Panc1 (cell line): ENCODE measurements around the gene PINLYP.

Experiments
- POLR2AphosphoS5 ChIP-seq: IDR thresholded peaks from 2 replicates; pipeline ENCODE4 v1.6.1; 2012; ENCODE audit warnings: mild to moderate bottlenecking, low read depth, low read length, moderate library complexity
- SIN3A ChIP-seq: IDR thresholded peaks from 2 replicates; pipeline ENCODE4 v1.6.1; 2012; ENCODE audit warnings: low read depth, mild to moderate bottlenecking, low read length, moderate library complexity, borderline replicate concordance; ENCODE audit not compliant: insufficient read depth
- TF ChIP-seq, protein P1 (sequence below): fragments of 450-650 bp; IDR thresholded peaks from 2 replicates; pipeline ENCODE4 v1.5.1; 2017; ENCODE audit warnings: mild to moderate bottlenecking
- TF ChIP-seq, protein P2 (sequence below), 2 experiments: IDR thresholded peaks; 2 replicates each; pipeline ENCODE4 v1.6.1; 2011 to 2012; ENCODE audit warnings: low read depth in 2 of 2, control low read depth in 1 of 2, low read length in 1 of 2, mild to moderate bottlenecking in 1 of 2, moderate library complexity in 1 of 2; ENCODE audit not compliant: insufficient read depth in 1 of 2

DNA sequence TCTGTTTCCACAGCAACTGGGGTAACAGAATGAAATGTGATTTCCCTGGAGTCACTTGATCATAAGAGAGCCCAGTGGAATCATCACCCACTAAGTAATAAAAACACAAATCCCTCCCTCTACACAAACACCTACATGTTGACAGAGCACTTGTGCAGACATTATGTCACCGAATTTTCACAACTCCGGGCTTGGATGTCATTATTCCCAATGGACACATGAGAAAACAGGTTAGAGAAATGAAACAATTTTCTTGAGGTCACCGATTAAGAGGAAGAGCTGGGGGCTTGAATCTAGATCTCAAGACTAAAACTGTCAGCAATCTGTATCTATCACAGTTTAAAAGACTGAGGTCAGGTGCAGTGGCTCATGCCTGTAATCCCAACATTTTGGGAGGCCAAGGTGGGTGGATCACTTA, 3.4 kb upstream of the PINLYP start:
- TF ChIP-seq, protein P1, sequence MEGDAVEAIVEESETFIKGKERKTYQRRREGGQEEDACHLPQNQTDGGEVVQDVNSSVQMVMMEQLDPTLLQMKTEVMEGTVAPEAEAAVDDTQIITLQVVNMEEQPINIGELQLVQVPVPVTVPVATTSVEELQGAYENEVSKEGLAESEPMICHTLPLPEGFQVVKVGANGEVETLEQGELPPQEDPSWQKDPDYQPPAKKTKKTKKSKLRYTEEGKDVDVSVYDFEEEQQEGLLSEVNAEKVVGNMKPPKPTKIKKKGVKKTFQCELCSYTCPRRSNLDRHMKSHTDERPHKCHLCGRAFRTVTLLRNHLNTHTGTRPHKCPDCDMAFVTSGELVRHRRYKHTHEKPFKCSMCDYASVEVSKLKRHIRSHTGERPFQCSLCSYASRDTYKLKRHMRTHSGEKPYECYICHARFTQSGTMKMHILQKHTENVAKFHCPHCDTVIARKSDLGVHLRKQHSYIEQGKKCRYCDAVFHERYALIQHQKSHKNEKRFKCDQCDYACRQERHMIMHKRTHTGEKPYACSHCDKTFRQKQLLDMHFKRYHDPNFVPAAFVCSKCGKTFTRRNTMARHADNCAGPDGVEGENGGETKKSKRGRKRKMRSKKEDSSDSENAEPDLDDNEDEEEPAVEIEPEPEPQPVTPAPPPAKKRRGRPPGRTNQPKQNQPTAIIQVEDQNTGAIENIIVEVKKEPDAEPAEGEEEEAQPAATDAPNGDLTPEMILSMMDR = no peak
- TF ChIP-seq POLR2AphosphoS5 = no peak
- TF ChIP-seq, protein P2, sequence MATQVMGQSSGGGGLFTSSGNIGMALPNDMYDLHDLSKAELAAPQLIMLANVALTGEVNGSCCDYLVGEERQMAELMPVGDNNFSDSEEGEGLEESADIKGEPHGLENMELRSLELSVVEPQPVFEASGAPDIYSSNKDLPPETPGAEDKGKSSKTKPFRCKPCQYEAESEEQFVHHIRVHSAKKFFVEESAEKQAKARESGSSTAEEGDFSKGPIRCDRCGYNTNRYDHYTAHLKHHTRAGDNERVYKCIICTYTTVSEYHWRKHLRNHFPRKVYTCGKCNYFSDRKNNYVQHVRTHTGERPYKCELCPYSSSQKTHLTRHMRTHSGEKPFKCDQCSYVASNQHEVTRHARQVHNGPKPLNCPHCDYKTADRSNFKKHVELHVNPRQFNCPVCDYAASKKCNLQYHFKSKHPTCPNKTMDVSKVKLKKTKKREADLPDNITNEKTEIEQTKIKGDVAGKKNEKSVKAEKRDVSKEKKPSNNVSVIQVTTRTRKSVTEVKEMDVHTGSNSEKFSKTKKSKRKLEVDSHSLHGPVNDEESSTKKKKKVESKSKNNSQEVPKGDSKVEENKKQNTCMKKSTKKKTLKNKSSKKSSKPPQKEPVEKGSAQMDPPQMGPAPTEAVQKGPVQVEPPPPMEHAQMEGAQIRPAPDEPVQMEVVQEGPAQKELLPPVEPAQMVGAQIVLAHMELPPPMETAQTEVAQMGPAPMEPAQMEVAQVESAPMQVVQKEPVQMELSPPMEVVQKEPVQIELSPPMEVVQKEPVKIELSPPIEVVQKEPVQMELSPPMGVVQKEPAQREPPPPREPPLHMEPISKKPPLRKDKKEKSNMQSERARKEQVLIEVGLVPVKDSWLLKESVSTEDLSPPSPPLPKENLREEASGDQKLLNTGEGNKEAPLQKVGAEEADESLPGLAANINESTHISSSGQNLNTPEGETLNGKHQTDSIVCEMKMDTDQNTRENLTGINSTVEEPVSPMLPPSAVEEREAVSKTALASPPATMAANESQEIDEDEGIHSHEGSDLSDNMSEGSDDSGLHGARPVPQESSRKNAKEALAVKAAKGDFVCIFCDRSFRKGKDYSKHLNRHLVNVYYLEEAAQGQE (IDR thresholded peaks at IDR 0.05; ENCODE audit: insufficient read depth in 1 of 2, low read depth in 2 of 2, low read length in 1 of 2) = no peak
- TF ChIP-seq SIN3A = no peak
